Stimulated activated CD4-positive, alpha-beta T cell treated with anti-CD3 and anti-CD28 coated beads, Interleukin-2, amount 100 ng/mL, for 4 hours (primary cell): ENCODE data around the gene AGPAT1.
A peak's percentile ranks its signal among the peaks of the same experiment; 100 is the strongest.
"Not testable (repeated sequence)": the region's sequence is repeated elsewhere in the genome, so short reads cannot be mapped to it uniquely, and the experiment has no call there.

Experiments
- DNase-seq: peaks from one replicate; pipeline ENCODE4 v3.0.0-alpha.2; 2020; ENCODE audit warnings: low read depth

Gene AGPAT1

DNA sequence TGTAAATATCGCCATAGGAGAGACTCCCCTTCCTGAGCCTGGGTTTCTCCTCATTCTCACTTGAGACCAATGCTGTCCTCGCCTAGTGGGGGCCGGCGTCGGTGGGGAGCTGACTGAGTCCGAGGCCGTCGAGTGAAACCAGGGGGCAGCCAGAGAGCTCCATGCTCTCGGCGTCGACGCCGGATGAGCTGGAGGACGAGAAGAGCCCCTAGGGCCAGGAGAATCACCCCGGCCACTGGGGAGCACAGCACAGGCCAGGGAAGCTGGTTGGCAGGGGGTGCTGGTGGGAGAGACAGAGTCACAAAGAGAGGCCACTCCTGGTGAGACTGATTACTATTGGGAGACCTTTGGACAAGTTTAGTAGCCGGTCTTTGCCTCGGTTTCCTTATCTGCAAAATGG lies 23.0 kb upstream of the AGPAT1 start:
- DNase-seq, result no peak

DNA sequence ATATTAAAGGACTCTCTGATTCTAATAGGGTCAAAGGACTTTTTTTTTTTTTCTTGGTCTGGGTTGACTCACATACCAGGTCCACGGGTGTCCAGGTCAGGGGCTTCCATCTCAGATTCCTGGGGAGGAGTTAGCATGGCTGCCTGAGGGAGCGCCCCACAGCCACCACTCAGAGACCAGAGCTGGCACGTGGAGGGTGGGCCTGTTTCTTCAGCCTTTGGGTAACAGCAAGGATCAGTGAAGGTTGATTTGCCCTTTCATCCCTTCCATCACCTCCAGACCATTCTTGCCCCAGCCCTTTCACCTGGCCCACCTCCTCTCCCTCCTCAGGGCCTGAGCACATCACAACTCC lies 22.4 kb upstream of the AGPAT1 start:
- no peak for DNase-seq

DNA sequence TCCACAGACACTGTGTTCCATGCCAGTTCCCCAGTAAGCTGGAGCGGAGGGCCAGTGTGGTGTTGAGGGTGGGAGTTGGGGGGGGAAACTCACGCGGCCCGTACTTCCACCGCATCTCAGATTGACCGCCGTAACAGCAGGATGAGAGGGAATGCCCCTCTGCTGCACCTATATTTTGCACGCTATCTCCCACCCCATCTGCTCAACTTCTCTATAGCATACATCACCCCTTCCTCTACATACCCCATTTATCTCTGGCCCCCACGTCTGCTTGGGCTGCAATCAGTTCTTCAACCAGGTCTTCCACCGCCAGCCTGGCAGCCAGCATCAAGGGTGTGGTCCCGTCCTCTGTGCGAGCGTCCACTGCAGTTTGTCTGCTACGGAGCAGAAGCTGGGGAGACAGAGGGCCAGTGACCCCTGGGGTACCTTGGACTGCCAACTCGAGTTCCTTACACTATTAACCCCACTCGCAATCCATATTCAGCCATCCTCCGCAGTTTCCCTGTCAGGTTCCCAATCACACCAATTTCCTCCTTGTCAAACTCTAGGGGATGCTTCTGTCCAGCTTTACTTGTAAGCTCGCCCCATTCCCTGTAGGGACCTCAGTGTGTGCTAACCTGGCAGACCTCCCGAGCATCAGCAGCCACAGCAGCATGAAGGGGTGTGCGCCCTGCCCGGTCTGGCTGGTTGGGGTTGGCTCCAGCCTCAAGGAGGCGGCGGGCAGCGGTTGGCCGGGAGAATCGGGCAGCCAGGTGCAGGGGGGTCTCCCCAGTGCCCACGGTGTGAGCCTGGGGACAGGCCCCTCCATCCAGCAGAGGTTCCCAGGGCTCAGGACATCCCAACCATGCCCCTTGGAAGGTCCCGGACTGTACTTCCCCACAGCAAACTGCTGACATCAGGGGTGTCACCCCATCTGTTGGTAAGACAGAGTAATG lies 21.1 kb upstream of the AGPAT1 start:
- DNase-seq, result no peak

DNA sequence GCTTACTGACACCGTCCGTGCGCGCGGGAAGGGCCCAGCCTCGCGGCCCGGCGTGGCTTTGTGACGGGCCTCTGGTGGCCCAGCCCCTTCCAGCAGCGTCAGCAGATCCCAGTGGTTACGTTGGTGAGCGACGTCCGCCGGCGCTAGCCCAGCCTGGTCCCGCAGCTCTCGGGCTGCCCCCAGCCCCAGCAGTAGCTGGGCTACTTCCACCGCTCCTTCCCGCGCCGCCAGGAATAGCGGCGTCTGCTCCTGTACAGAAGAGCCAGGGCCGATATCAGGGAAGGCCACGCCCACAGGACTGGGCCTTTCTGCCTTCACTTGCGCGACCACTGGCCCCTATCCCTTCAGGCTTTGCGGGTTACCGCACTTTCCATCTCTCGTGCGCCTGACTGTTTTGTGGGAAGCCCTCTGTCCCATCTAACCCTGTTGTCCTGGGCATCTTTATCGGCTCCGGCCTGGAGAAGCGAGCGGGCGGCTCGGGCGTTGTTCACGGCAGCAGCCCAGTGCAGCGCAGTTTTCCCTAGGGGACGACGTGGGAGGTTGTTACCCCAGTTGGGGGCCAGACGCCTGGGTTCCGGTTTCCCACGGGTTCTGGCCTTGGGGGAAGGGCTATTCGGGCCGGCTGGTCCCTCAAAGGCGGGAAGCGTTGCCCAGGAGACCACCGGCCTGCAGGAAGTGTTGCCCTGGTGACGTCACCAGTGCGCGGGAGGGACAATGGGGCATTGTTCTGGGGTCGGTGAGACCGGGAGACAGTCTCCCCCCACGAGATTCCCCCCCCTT lies 20.2 kb upstream of the AGPAT1 start:
- peak; percentile 29 for DNase-seq

DNA sequence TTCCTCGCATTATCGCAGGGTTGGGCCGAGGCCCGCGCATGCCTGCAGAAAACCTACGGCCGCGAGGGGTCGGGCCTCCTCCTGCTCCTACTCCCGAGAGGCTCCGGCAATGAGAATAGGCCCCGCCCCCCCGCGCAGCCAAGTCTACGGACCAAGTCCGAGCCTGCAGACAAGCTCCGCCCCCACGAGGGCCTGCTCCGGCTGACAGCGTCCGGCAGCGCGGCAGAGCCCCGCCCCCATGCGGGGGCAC lies 19.7 kb upstream of the AGPAT1 start:
- peak; percentile 97 for DNase-seq

DNA sequence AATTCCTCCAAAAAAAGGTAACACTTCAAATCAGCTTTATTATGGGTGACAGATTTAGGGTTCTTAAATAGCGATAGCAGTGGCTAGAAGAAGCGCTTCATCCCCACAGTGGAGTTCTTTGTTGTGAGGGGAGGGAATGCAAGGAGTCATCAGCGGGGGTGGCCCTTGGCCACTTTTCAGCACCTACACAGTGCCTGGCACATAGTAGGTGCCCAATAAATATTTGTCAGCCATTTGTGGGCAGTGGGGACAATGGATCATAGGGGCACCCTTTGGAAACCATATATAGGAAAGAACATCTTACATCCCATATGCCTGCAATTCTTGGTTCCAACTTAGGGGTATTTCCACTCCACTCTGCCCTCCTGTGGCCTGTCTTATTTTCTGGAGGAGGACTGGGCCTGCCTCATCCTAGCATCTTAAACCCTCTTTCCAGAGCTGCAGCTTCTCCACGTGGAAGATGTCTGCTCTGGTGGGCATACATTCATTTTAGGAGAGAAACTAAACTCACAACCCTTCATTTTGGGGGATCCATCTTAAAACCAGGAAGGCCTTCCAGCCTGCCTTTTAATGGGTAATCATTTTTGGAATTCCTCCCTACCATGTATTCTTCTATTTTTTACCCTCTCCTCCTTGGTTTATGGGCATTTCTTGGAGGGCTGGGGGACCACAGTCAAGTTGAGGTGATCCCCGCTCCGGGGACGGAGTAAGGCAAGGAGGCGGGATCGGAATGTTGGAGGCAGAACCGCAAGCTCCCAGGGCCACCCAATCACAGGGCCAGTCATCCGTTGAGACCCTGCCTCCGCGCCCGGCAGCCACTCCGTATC lies 19.2 kb upstream of the AGPAT1 start:
- DNase-seq, result no peak

DNA sequence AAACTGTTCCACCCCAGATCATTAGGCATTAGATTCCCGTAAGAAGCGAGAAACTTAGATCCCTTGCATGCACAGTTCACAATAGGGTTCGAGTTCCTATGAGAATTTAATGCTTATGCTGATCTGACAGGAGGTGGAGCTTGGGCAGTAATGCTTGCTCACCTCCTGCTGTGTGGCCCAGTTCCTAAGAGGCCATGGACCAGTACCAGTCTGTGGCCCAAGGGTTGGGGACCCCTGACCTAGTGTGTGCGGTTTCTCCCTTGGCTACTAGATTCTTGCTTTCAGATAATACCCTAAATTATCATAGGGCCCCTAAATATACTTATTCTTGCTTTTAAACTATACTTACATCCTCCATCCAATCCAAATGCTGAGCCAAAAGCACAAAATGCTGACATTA lies 18.5 kb upstream of the AGPAT1 start:
- no peak for DNase-seq

DNA sequence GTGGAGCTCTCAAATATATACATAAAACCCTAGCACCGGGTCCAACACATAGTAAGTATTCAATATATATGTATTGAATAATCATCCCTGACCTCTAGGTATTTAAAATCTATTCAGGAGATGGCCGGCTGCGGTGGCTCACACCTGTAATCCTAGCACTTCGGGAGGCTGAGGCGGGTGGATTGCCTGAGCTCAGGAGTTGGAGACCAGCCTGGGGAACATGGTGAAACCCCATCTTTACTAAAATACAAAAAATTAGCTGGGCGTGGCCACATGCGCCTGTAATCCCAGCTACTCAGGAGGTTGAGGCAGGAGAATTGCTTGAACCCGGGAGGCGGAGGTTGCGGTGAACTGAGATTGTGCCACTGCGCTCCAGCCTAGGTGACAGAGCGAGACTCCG lies 17.2 kb upstream of the AGPAT1 start:
- not testable (repeated sequence) for DNase-seq

DNA sequence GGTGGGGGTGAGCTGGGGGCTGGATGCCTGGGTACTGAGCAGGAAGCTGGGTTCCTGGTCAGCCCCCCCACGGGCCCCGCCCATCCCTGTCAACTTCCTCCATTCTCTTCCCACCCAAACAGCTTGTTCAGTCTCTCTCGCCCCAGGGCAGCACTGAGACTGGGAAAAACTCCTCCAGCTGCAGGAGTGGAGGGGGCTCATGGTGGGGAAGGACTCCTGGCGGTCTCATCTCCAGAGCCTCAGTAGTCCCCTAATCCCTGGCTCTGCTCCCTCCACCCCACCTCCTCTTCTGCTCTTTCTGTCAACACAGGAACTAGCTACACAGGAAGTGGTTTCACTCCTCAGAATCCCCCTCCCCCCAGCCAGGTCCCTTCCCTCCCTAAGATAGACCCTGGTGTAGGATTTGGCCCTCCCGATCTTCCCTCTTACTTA lies 16.7 kb upstream of the AGPAT1 start, which contains the start of gene GPSM3:
TSS of gene GPSM3 (minus strand) at position 36 of the 432 bp plus-strand sequence. CDS start 130 bp downstream, outside the sequence.
- DNase-seq, result no peak

DNA sequence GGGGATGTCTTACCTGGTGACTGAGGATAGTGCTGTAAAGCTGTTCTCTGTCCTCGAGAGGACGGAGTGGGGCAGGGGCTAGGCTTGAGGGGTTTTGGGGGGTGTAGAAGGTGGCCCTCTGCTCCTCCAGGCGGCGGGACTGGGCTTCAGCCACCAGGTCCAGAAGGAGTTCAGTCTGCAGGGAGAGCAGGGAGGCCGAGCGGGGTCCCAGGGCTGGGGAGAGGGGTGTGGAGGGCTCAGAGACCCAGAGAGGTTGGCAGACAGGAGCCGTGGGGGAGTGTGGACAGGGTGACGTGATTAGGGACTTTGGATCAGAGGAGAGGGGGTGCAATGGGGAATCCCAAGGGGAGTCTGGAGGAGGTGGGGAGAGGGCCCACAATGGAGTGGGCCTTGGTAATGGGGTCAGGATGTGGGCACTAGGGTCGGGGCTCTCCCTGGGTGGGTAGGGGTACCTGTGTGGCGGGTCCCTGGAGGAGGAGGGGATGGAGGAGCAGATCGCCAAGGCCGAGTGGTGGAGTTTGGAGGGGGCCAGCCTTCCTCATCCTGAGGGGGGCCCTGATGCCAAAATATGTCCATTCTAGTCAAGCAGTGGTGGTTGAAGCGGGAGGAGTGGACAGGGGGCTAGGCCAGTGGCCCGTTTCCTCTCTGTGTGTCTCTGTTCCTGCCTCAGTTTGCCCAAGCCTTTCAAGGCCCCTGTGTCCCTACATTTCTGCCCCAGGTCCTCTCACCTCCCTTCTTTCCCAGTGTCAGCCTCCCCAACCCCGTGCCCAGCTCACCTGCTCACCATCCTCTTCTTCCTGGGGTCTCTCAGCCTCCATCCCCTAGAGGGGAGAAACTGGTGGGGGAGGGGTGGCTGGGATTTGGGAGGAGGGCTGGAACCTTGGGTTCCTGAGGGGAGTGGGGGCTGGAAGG lies 16.1 kb upstream of the AGPAT1 start:
- DNase-seq, result no peak

DNA sequence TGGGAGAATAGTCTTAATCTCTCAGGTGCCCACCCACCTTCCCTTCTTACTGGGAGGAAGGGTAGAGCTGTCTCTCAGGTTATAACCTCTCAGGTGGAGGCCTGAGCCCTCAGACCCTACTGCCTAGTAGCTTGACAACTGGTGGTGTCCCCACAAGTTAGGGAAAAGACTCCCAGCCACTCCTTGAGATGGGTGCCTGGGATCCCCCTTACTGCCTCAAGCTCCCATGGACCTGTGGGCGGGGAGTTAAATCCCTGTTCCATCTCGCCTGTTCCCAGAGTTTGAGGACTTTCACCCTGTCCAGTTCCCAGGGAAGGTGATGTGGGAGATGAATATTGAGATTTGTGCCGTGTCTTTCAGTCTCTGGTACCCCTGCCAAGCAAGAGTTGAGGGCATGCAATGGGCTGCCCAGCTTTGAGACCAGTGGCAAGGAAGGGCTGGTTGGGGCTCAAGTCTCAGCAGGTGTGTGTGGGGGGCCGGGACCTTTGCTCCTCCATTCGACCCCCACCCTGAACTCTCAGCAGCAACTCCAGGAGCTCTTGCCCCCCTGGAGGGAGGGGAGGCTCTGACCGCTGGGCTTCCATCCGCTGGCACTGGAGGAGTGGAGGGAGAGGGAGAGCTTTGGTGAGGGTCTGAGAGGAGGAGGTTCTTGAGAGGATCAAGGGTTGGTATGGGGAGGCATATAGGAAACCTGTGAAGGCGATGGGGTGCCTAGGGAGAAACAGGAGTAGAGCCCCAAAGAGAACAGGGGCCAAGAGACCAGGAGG lies 15.2 kb upstream of the AGPAT1 start:
- DNase-seq, result no peak

DNA sequence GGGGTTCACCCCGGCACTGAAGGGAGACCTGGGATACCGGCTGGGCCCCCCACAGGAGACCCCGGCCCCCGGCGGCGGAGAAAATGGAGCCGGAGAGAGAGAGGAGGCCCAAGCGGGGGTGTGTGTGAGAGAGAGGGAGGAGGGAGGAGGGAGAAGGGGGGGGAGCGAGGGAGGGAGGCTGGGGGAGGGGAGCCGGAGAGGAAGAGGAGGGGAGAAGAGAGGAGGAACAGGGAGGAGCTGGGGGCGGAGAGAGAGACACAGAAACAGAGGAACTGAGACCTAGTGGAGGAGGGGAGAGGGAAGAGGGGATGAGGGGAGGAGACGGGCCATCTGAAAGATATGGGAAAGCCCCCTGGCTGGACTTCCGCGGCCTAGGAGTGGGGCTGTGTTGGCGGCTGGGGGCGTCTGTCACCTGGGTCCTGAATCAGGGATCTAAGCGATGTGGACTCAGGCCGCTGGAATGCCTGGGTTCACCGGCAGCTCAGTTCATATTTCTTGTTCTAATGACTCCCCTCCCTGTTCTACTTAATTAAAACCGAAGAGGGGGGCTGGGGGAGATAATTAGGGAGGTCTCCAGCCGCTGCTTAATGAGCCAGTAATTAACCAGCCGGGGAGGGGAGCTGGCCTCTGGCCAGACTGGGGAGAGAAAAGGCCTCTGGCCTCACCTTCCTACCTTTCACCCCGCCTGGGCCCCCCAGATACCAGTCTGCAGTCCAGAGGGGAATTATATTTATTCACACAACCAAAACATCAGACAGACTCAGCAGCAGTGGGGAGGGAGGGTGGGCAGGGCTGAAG lies 14.4 kb upstream of the AGPAT1 start, which contains the start of gene PBX2:
TSS of gene PBX2 (minus strand) at position 149 of the 798 bp plus-strand sequence. CDS start 287 bp downstream, outside the sequence.
- DNase-seq, result peak; percentile 84

DNA sequence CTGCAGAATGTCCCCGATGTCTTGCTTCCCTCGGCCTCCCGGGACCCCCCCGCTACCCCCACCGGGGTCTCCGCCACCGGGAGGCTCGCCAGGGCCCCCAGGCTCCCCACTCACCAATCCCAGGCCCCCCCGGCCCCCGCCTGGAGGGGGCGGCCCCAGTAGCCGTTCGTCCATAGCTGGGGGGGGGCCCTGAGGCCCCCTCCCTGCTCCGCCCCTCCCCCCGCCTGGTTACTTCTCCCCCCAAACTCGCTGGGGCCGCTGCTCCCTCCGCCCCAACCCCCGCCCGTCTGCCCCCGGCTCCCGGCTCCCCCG lies 13.8 kb upstream of the AGPAT1 start:
- DNase-seq, result no peak

DNA sequence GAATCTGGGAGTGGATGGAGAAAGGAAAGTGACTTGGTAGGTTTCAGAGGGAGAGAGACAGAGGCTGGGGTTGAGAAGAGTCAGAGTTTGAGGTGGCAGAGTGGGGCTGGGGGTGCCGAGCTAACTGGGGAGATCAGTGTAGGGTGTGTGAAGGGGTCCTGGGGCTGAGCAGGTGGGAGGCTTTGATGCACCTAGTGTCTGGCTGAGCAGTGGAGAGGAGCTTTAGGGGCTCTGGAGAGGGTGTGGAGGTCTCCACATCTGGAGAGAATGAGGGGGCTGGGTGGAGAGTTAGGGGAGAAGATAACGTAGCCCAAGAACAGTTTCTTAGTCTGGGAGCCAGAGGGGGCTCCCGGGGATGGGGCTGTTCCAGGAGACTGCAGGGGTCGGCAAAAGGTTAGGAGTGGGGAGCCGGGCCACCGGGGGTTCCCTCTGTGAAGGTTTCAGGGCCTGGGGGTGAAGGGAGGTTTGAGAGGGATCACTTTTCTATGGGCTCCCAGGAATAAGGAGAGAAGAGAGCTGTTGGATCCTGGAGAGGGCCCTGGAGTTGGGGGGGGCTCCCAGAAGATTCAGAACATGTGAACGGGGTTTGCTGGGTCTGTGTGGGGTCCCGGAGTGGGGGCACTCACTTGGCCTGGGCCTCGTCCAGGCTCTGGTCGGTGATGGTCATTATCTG lies 13.3 kb upstream of the AGPAT1 start:
- no peak for DNase-seq

DNA sequence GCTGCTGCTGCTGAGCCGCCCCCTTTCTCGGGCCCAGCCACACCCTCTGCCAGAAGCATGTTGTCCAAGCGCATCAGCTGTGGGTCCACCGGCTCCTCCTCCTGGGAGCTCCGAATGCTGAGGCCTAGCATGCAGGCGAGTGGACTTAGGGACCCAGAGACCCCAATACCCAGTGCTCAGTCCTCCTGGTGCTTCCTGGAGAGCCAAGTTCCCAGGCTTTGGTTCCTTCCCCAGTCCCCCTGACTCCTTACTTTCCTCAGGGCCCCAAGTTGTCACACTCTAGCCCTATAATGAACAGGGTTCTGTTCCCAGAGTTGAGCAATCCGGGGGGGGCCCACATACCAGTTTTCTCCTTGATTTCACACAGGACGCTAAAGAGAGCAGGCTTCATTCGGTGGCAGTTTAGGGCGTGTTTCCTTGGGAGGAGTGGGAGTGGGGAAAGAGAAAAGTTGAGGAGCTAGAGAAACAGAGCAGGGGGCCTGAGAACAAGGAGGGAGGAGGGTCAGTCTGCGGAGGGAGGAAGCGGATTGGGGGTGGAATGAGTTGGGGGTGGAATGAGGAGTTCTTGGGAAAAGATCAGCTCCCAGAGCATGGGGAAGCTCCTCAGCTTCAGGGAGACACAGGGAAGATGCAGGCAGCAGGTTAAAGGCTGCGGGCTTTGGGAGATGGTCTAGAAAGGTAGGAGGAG lies 12.6 kb upstream of the AGPAT1 start:
- no peak for DNase-seq

DNA sequence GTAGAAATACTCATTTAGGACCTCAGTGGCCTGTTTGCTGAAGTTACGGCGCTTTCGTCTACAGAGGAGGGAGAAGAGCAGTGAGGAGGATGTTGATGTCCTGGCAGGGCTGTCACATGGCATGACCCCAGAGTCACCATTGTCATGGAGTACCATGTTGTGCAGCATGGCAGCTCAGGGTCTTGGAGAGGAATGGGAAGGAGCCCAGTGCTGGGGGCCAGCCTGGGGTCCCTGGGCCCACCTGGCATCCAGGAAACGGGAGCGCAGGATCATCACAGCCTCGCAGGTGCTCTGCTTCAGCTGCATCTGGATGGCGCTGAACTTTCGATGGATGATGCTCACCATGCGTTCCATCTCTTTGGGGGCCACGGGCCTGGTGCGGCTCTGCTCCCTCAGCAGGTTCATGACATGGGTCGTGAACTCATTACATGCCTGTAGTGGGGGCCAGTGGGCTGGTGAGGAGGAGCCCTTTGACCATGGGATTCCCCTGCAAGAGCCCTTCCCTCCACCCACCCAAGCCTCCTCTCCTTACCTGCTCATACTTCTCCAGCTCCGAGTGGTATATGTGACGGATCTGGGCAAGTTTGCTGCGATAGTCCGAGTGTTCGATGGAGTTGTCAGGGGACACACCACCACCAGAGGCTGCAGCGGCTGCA lies 12.0 kb upstream of the AGPAT1 start:
- not testable (repeated sequence) for DNase-seq

DNA sequence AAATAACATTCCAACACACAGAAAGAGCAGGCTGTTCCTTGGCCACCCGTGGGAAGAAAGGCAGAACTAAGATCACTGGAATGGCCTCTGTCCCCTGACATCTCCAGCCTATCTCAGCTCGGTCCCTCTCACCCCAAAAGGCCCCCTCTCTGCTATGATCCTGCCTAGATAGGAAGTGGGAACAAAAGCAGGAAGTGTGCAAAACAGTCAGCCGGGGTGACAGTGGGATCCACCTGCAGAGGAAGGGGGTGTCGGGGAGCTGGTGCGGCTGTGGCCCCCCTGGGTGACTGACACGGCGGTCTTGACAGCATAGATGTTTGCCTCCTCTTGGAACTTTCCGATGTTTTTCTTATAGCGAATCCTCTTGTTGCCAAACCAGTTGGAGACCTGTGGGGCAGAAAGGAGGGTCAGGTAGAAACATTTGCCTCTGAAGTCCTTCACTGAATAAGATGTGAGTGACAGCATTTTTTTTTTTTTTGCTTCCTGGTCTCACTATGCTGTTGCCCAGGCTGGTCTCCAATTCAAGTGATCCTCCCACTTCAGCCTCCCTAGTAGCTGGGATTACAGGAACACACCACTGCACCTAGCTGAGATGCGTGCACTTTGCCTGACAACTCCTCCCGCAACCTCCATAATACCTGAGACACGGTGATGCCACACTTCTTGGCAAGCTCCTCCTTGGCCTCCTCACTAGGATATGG lies 11.3 kb upstream of the AGPAT1 start:
- DNase-seq, result no peak
